Adrenal gland (tissue), 12 donors: ENCODE data around the gene ATG16L2. TPM values are rescaled to one million over a fixed set of nuclear protein-coding genes. Genes with fewer than 3 reads are reported as not detected.

Experiments used
- DNase-seq, 7 donors: peaks; one replicate each; pipeline ENCODE4 v3.0.0-alpha.2; 2019 to 2020
- H3K27ac ChIP-seq, 5 donors: fragments of 200-600 bp; sonication (generic) in 4 of 5; 1 replicate in 3 of 5; 2 replicates in 2 of 5; pipeline versions ENCODE4 v1.5.1 to v1.8.0; 2016 to 2020; ENCODE audit warnings: mild to moderate bottlenecking in 1 of 5
- H3K27me3 ChIP-seq: fragments of 200-600 bp; 2 replicates; pipeline ENCODE4 v1.8.0; 2021
- H3K36me3 ChIP-seq, 2 donors: fragments of 200-600 bp; replicated peaks in 1 of 2; 1 replicate in 1 of 2; 2 replicates in 1 of 2; pipeline versions ENCODE4 v1.5.1 to v1.8.0; 2018 to 2022
- H3K4me1 ChIP-seq, 2 donors: fragments of 200-600 bp; replicated peaks in 1 of 2; 1 replicate in 1 of 2; 2 replicates in 1 of 2; pipeline versions ENCODE4 v1.5.1 to v1.8.0; 2018 to 2021
- H3K4me3 ChIP-seq, 4 donors: fragments of 200-600 bp; sonication (generic) in 3 of 4; one replicate each; pipeline ENCODE4 v1.5.1; 2016 to 2018
- H3K9me3 ChIP-seq, 3 donors: fragments of 200-600 bp; sonication (generic) in 1 of 3; replicated peaks in 1 of 3; 1 replicate in 2 of 3; 2 replicates in 1 of 3; pipeline versions ENCODE4 v1.5.1 to v1.8.0; 2016 to 2021
- POLR2A ChIP-seq, 2 donors: fragments of 450-650 bp; IDR thresholded peaks; one replicate each; pipeline ENCODE4 v1.6.1; 2017; ENCODE audit warnings: antibody characterized with exemption in 2 of 2, mild to moderate bottlenecking in 2 of 2, moderate library complexity in 1 of 2
- WGBS, 4 donors: extraction: QIAGEN DNeasy Blood & Tissue Kit in 2 of 4; methylation state at CpG; one replicate each; pipeline versions ENCODE4 v1.1.5 to v1.1.7; 2013 to 2017; 5-methylcytosine and 5-hydroxymethylcytosine counted together
- intact Hi-C, 2 donors: fragments of 100-400 bp; cut with DNase I; formaldehyde crosslinking; loops; one replicate each; pipeline versions ENCODE4 v1.14.1 to v1.15.0; 2022 to 2023
- polyA plus RNA-seq, 3 donors: library from polyadenylated mRNA; stranded (reverse); fragments of 200-250 nt in 2 of 3; fragments of 350-450 nt in 1 of 3; fragmentation: Illumina TruSeq in 1 of 3; extraction: RNeasy Lipid Tissue Mini Kit (QIAGEN cat#74804) in 1 of 3; gene quantifications; one replicate each; pipeline ENCODE4 v1.2.3, GENCODE V29; 2013 to 2014
- total RNA-seq, 9 donors: library from RNA; depleted of rRNA in 4 of 9; stranded (reverse); fragments of >200 nt in 4 of 9; fragments of 120-200 nt in 1 of 9; fragmentation: NEBNext Ultra II Directional in 1 of 9; extraction: Animal tissue kit (Norgen Biotek cat#: 25700) in 1 of 9; gene quantifications; one replicate each; pipeline versions ENCODE4 v1.1.0 to v1.2.4, GENCODE V29; 2013 to 2023
- TF ChIP-seq, protein P1 (sequence below), 6 experiments: fragments of 450-650 bp in 4 of 6; fragments of 200-600 bp in 2 of 6; sonication (generic) in 1 of 6; IDR thresholded peaks; 1 replicate in 5 of 6; 2 replicates in 1 of 6; pipeline versions ENCODE4 v1.5.1 to v1.8.0; 2016 to 2021; ENCODE audit warnings: antibody characterized with exemption in 6 of 6, mild to moderate bottlenecking in 2 of 6, moderate library complexity in 1 of 6
- donor health status: healthy with polysubstance abuse.
- donor health status: Bipolar disorder and iron deficiency.
- donor health status: DM: yes; HTN: yes; CAD: no.
- donor health status: DM: no; HTN: no; CAD: no.
- donor health status: DM: no; HTN: no; CAD: no.
- donor health status: DM: yes; HTN: yes; CAD: no.

ATG16L2 gene
- total and polyA plus RNA-seq, 12 donors: 5.7 to 343 (median 30.6) TPM

DNA sequence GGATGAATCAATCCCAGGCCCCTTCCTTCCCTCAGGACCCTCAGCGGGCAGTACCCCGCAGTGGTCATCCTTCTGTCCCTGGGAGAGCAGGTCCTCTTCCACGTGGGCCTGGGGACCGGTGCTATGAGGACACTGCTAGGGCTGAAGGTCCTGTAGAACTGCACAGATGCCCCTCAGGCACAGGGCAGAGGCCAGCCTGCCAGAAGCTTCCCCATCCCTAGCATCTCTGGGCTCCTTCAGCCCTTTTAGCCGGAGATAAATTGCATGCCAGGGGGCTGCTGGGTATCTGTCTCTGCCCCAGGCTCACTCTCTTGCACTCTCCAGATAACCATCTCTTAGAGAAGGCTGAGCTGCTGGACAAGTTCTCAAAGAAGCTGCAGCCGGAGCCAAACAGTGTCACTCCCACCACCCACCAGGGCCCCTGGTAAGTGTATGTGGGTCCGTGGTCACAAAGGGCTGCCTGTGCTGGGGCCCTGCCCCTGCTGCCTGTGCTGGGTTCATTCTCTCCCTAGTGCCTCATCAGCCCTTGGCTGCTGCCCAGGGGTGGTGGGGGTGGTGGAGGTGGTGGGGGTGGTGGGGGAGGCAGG is 2.3 kb downstream of the ATG16L2 start:
- Histone ChIP-seq H3K27ac (no peak overlapping the region), H3K27me3 (no peaks in the 10 kb centered on the region), H3K4me1 (peaks cover 24 to 45% of the 10 kb centered on the region in 2 donors), H3K9me3 (no peaks in the 10 kb centered on the region), H3K36me3 (peaks cover 0 to 29% of the 10 kb centered on the region in 2 donors), H3K4me3 (no peak overlapping the region)
- 73 to 83% (median 77%) methylated on average over 3 to 7 of the region's 7 CpGs for WGBS, 4 donors
- intact Hi-C loops: loop anchor here in 1 of 2 donors (10.0 kb wide), 1 partner anchor 92 kb away; no protein-coding TSS in a partner anchor
- TF ChIP-seq, protein P1, sequence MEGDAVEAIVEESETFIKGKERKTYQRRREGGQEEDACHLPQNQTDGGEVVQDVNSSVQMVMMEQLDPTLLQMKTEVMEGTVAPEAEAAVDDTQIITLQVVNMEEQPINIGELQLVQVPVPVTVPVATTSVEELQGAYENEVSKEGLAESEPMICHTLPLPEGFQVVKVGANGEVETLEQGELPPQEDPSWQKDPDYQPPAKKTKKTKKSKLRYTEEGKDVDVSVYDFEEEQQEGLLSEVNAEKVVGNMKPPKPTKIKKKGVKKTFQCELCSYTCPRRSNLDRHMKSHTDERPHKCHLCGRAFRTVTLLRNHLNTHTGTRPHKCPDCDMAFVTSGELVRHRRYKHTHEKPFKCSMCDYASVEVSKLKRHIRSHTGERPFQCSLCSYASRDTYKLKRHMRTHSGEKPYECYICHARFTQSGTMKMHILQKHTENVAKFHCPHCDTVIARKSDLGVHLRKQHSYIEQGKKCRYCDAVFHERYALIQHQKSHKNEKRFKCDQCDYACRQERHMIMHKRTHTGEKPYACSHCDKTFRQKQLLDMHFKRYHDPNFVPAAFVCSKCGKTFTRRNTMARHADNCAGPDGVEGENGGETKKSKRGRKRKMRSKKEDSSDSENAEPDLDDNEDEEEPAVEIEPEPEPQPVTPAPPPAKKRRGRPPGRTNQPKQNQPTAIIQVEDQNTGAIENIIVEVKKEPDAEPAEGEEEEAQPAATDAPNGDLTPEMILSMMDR (IDR thresholded peaks at IDR 0.05): no peak
- no peak for TF ChIP-seq POLR2A (IDR thresholded peaks at IDR 0.05)
- DNase-seq: no peak

DNA sequence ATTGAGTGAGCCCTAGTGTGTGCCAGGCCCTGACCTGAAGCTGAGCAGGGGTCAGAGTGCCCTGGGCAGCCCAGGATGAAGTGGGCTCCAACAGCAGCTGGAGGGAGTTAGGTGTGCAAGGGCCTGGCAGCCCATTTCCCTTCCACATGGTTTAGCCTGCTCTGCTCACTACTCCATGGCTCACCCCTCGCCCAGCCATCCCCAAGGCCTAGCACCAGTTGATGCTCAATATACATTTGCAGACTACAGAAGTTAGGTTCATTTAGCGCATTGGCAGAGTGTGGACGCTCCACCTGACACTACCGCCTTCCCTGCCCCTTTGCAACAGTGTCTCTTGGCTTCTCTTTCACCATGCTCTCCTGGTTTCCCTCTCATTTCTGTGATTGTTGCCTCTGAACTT is 3.8 kb downstream of the ATG16L2 start:
- no peak overlapping the region for H3K27ac ChIP-seq
- H3K27me3 ChIP-seq: no peaks in the 10 kb centered on the region
- 96 to 99% (median 98%) methylated on average over 4 of the region's 4 CpGs for WGBS, 4 donors
- H3K36me3 ChIP-seq: peaks cover 0 to 29% of the 10 kb centered on the region in 2 donors
- intact Hi-C loops: loop anchor here in 1 of 2 donors (10.0 kb wide), 1 partner anchor 93 kb away; no protein-coding TSS in a partner anchor
- no peaks in the 10 kb centered on the region for H3K9me3 ChIP-seq
- peaks cover 24 to 36% of the 10 kb centered on the region in 2 donors for H3K4me1 ChIP-seq
- no peak overlapping the region for H3K4me3 ChIP-seq
- TF ChIP-seq, protein P1 (IDR thresholded peaks at IDR 0.05): no peak
- DNase-seq: no peak

DNA sequence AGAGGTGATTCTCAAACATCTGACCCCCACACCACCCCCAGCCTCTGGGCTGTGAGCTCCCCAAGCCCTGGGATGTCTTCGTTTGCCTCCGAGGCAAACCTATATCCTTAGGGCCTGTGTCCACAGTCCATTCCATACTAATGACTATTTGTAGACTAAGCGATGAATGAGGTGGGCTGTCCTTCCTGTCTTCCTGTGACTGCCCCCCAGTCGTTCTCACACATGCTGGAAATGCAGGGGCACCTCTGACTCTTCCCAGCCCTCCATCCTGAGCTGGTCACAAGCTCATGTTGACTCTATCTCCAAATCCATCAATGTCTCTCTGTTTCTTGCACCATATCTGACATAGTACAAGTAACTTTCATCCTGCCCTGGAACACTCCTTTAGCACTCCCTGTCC is 4.8 kb downstream of the ATG16L2 start:
- Histone ChIP-seq H3K4me1 (peaks cover 18 to 30% of the 10 kb centered on the region in 2 donors), H3K4me3 (no peak overlapping the region), H3K27me3 (no peaks in the 10 kb centered on the region), H3K9me3 (no peaks in the 10 kb centered on the region), H3K36me3 (peaks cover 0 to 29% of the 10 kb centered on the region in 2 donors), H3K27ac (no peak overlapping the region)
- WGBS, 4 donors: 78 to 88% (median 82%) methylated on average over 4 of the region's 4 CpGs
- intact Hi-C loops: loop anchor here in 1 of 2 donors (10.0 kb wide), 1 partner anchor 94 kb away; no protein-coding TSS in a partner anchor
- no peak for DNase-seq
- TF ChIP-seq, protein P1 (IDR thresholded peaks at IDR 0.05): no peak
- no peak for TF ChIP-seq POLR2A (IDR thresholded peaks at IDR 0.05)

DNA sequence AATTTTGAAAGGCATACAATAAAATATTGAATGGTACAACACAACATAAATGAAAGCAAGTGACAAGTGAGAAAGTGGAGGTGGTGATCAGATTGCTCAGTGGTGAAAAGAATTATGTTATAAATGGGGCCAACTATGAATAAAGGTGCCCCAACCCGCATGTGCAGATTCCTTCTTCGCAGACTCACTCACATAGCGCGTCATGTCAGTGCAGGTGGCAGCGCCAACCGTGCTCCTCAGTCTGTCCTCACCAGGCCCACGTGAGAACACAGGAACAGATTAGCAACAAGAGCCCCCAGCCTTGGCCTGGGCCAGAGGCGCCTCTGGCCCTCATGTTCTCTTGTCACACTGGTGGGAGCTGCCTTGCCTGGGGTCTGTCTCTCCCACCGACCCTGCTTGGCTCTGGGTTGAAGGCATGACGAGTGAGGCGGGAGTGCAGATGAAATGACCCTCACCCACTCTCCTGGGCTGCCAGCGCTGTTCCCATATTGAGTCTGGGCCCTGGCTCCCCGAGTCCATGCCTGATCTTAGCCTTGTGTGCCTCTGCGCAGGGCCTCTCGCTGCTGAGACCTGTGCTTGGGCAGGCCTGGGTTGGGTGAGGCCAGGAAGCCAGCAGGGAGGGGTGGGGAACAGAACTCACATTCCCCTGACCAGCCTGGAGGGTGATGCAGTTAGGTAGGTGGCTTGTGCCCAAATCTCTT is 6.4 kb downstream of the ATG16L2 start:
- no peak for TF ChIP-seq POLR2A (IDR thresholded peaks at IDR 0.05)
- TF ChIP-seq, protein P1 (IDR thresholded peaks at IDR 0.05): no peak
- 88 to 98% (median 96%) methylated on average over 9 to 15 of the region's 15 CpGs for WGBS, 4 donors
- no peak overlapping the region for H3K27ac ChIP-seq
- no peaks in the 10 kb centered on the region for H3K9me3 ChIP-seq
- peaks cover 0 to 29% of the 10 kb centered on the region in 2 donors for H3K36me3 ChIP-seq
- H3K4me3 ChIP-seq: no peak overlapping the region
- H3K27me3 ChIP-seq: no peaks in the 10 kb centered on the region
- peak in 2 of 7 donors; percentile 27 to 30 for DNase-seq
- intact Hi-C loops: no loop called here
- H3K4me1 ChIP-seq: peaks cover 9 to 21% of the 10 kb centered on the region in 2 donors
